ENCODE data around the gene DSCAM. TPM values are rescaled to one million over a fixed set of nuclear protein-coding genes. Genes with fewer than 3 reads are reported as not detected.
"Not testable (repeated sequence)": the region's sequence is repeated elsewhere in the genome, so short reads cannot be mapped to it uniquely, and the experiment has no call there.

The DSCAM gene
- total RNA-seq, 4 donors from 2014 or later, result not detected

DNA sequence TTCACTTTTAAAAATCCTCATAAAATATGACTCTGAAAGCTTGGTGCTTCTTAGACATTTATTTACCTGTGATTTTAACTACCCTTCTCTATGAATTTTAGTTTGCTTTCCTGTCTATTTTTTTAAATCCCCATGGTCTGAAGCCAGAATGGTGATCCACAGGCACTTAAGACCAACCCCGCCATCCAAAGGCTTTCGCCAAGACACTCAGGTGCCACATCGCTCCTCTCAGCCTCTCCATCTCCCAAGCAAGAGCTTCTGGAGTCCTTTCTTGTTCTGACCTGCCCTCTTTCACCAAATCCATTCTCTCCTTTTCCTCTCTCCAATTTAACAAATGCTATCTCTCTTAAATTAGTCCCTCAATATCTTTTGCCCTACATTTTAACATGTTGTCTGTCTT lies 515.2 kb downstream of the DSCAM start:
- TF ChIP-seq, protein P1, sequence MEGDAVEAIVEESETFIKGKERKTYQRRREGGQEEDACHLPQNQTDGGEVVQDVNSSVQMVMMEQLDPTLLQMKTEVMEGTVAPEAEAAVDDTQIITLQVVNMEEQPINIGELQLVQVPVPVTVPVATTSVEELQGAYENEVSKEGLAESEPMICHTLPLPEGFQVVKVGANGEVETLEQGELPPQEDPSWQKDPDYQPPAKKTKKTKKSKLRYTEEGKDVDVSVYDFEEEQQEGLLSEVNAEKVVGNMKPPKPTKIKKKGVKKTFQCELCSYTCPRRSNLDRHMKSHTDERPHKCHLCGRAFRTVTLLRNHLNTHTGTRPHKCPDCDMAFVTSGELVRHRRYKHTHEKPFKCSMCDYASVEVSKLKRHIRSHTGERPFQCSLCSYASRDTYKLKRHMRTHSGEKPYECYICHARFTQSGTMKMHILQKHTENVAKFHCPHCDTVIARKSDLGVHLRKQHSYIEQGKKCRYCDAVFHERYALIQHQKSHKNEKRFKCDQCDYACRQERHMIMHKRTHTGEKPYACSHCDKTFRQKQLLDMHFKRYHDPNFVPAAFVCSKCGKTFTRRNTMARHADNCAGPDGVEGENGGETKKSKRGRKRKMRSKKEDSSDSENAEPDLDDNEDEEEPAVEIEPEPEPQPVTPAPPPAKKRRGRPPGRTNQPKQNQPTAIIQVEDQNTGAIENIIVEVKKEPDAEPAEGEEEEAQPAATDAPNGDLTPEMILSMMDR (IDR thresholded peaks at IDR 0.05), result no peak
- WGBS, 2 donors (ENCODE audit: low coverage in 1 of 2), result 97 to 100% methylated on average over 3 of the region's 3 CpGs
- H3K27ac ChIP-seq, result no peak overlapping the region
- no peaks in the 10 kb centered on the region for H3K4me1 ChIP-seq
- no peak overlapping the region for H3K4me3 ChIP-seq
- H3K27me3 ChIP-seq, result no peaks in the 10 kb centered on the region
- ATAC-seq, result no peak
- H3K36me3 ChIP-seq, result no peaks in the 10 kb centered on the region
- no peaks in the 10 kb centered on the region for H3K9me3 ChIP-seq

DNA sequence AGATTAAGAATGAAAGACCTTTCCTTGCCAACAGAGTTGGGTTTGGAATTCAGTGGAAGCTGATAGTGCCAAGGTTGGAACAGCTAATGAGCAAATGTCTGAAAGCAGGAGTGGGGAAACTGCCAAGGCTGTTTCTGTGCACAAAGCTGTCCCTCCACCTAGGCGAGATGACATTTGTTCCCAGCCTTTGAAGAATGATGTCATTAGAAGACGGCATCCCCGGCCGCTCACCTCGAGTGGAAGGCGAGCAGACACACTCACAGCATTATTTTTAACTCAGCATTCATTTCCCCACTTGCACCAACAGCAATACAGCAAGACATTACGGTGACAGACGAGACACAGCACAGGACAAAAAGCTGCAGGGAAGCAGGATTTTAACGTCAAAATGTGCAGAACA lies 515.8 kb downstream of the DSCAM start:
- no peaks in the 10 kb centered on the region for H3K4me1 ChIP-seq
- H3K27me3 ChIP-seq, result no peaks in the 10 kb centered on the region
- 34 to 59% methylated on average over 3 to 9 of the region's 9 CpGs for WGBS, 2 donors (ENCODE audit: low coverage in 1 of 2)
- H3K27ac ChIP-seq, result no peak overlapping the region
- no peak overlapping the region for H3K4me3 ChIP-seq
- ATAC-seq, result no peak
- H3K36me3 ChIP-seq, result no peaks in the 10 kb centered on the region
- TF ChIP-seq POLR2AphosphoS5 (IDR thresholded peaks at IDR 0.05) (no peak), POLR2A (IDR thresholded peaks at IDR 0.05) (no peak), EP300 (IDR thresholded peaks at IDR 0.05) (no peak)
- TF ChIP-seq, protein P1 (IDR thresholded peaks at IDR 0.05), result no peak
- H3K9me3 ChIP-seq, result no peaks in the 10 kb centered on the region

- Histone ChIP-seq H3K4me1 (no peaks in the 10 kb centered on the region), H3K27ac (no peak overlapping the region), H3K27me3 (no peaks in the 10 kb centered on the region), H3K36me3 (no peaks in the 10 kb centered on the region), H3K4me3 (no peak overlapping the region), H3K9me3 (no peaks in the 10 kb centered on the region)
- WGBS, 2 donors (ENCODE audit: low coverage in 1 of 2), result 13 to 56% methylated on average over 1 of the region's 1 CpG
- ATAC-seq, result no peak
- no peak for TF ChIP-seq POLR2AphosphoS5 (IDR thresholded peaks at IDR 0.05)
- no peak for TF ChIP-seq EP300 (IDR thresholded peaks at IDR 0.05)
- TF ChIP-seq, protein P1 (IDR thresholded peaks at IDR 0.05), result no peak
- TF ChIP-seq POLR2A (IDR thresholded peaks at IDR 0.05), result no peak
Observed at GRCh38 chr21:40324389-40324788, 522.6 kb downstream of the DSCAM start.

DNA sequence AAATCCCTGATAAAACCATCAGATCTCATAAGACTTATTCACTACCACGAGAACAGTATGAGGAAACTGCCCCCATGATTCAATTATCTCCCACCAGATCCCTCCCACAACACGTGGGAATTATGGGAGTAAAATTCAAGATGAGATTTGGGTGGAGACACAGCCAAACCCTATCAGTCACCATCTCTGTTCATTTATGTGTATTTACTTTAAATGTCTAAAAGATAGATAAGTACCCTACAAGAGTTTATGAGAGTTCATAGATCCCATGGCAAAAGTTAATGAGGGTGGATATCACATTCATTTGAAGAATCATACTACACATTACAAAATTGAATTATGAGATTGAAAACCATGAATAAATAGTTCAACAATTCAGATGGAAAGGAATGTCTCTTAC lies 526.2 kb downstream of the DSCAM start:
- not testable (repeated sequence) for H3K27ac ChIP-seq, ATAC-seq, H3K36me3 ChIP-seq, H3K4me1 ChIP-seq, H3K27me3 ChIP-seq, H3K9me3 ChIP-seq, H3K4me3 ChIP-seq
- WGBS, 2 donors (ENCODE audit: low coverage in 1 of 2), result 64% methylated on average over 2 of the region's 2 CpGs; no CpG with 5 or more reads in 1 of the 2 donors

GRCh38 chr21:40318371-40318770 lies 528.6 kb downstream of the DSCAM start:
- WGBS, 2 donors (ENCODE audit: low coverage in 1 of 2), result 81 to 91% methylated on average over 6 to 9 of the region's 9 CpGs
- no peak overlapping the region for H3K4me3 ChIP-seq
- no peak for ATAC-seq

More at GRCh38 chr21:40318371-40318770, 528.6 kb downstream of the DSCAM start:
- no peaks in the 10 kb centered on the region for H3K9me3 ChIP-seq
- no peak overlapping the region for H3K27ac ChIP-seq
- no peaks in the 10 kb centered on the region for H3K27me3 ChIP-seq
- TF ChIP-seq, protein P1 (IDR thresholded peaks at IDR 0.05), result no peak
- TF ChIP-seq EP300 (IDR thresholded peaks at IDR 0.05), result no peak
- no peak for TF ChIP-seq POLR2AphosphoS5 (IDR thresholded peaks at IDR 0.05)
- no peak for TF ChIP-seq POLR2A (IDR thresholded peaks at IDR 0.05)
- H3K36me3 ChIP-seq, result no peaks in the 10 kb centered on the region
- H3K4me1 ChIP-seq, result no peaks in the 10 kb centered on the region

Data from gastroesophageal sphincter (tissue), 4 donors.